HEK293 (cell line): ENCODE results near the gene NUDT6.

Source experiments
- CTCF ChIA-PET: fragments of 350-600 bp; formaldehyde crosslinking; extraction: SDS; loops from one replicate; lab custom pipeline; 2021; ENCODE audit warnings: antibody characterized with exemption; lab: Yijun Ruan, JAX
- POLR2A ChIA-PET: fragments of 300-600 bp; formaldehyde crosslinking; extraction: SDS; loops from one replicate; lab custom pipeline; 2020; ENCODE audit warnings: antibody characterized with exemption, inconsistent platforms; lab: Yijun Ruan, JAX
- H3K27ac ChIP-seq: fragments of 200-500 bp; sonication (Bioruptor generic); 2 replicates; pipeline ENCODE4 v1.5.1; 2014; ENCODE audit warnings: low read depth, low read length, control low read depth, inconsistent platforms; ENCODE audit errors: extremely low read depth
- H3K36me3 ChIP-seq, 2 experiments: fragments of 200-500 bp in 1 of 2; sonication (Bioruptor generic) in 1 of 2; 1 replicate in 1 of 2; 2 replicates in 1 of 2; pipeline ENCODE4 v1.5.1; 2014 to 2017; ENCODE audit warnings: inconsistent platforms in 2 of 2, low read length in 2 of 2; ENCODE audit not compliant: control insufficient read depth in 2 of 2, insufficient read depth in 1 of 2
- H3K4me1 ChIP-seq: fragments of 200-500 bp; sonication (Bioruptor generic); 2 replicates; pipeline ENCODE4 v1.5.1; 2014; ENCODE audit warnings: mild to moderate bottlenecking, low read length, inconsistent platforms; ENCODE audit not compliant: control insufficient read depth, insufficient read depth
- H3K4me3 ChIP-seq: 2 replicates; pipeline ENCODE4 v1.5.1; 2011; ENCODE audit warnings: low read depth, mild to moderate bottlenecking, control low read depth, low read length, moderate library complexity
- H3K9me3 ChIP-seq: fragments of 200-500 bp; sonication (Bioruptor generic); 2 replicates; pipeline ENCODE4 v1.5.1; 2014; ENCODE audit warnings: low read depth, low read length, inconsistent platforms; ENCODE audit not compliant: control insufficient read depth, insufficient read depth
- BCL6B ChIP-seq: fragments of 450-650 bp; formaldehyde crosslinking; IDR thresholded peaks from 2 replicates; pipeline ENCODE4 v1.5.1; 2017; ENCODE audit warnings: missing biosample characterization, missing genetic modification characterization
- KLF9 ChIP-seq: fragments of 450-650 bp; formaldehyde crosslinking; IDR thresholded peaks from 2 replicates; pipeline ENCODE4 v1.5.1; 2016; ENCODE audit warnings: missing biosample characterization, missing genetic modification characterization, low read depth
- OVOL3 ChIP-seq: fragments of 450-650 bp; formaldehyde crosslinking; IDR thresholded peaks from 2 replicates; pipeline ENCODE4 v1.5.1; 2016; ENCODE audit warnings: missing biosample characterization, missing genetic modification characterization
- PRDM6 ChIP-seq: fragments of 450-650 bp; formaldehyde crosslinking; IDR thresholded peaks from 2 replicates; pipeline ENCODE4 v1.5.1; 2017; ENCODE audit warnings: missing biosample characterization, missing genetic modification characterization
- SCRT1 ChIP-seq: fragments of 450-650 bp; formaldehyde crosslinking; IDR thresholded peaks from 2 replicates; pipeline ENCODE4 v1.5.1; 2016; ENCODE audit warnings: missing biosample characterization, missing genetic modification characterization, borderline replicate concordance
- SETDB1 ChIP-seq: IDR thresholded peaks from one replicate; pipeline ENCODE4 v1.6.1; 2017; ENCODE audit warnings: mild to moderate bottlenecking, low read length, moderate library complexity, mixed read lengths; ENCODE audit not compliant: insufficient read length
- ZBTB48 ChIP-seq: fragments of 450-650 bp; formaldehyde crosslinking; IDR thresholded peaks from 2 replicates; pipeline ENCODE4 v1.5.1; 2016; ENCODE audit warnings: missing biosample characterization, missing genetic modification characterization
- ZBTB8A ChIP-seq: fragments of 450-650 bp; formaldehyde crosslinking; IDR thresholded peaks from 2 replicates; pipeline ENCODE4 v1.5.1; 2016; ENCODE audit warnings: missing biosample characterization, missing genetic modification characterization
- ZIC2 ChIP-seq: fragments of 450-650 bp; formaldehyde crosslinking; IDR thresholded peaks from 2 replicates; pipeline ENCODE4 v1.5.1; 2016; ENCODE audit warnings: missing biosample characterization, missing genetic modification characterization
- ZNF148 ChIP-seq: fragments of 450-650 bp; formaldehyde crosslinking; IDR thresholded peaks from 2 replicates; pipeline ENCODE4 v1.5.0; 2017; ENCODE audit warnings: missing biosample characterization, missing genetic modification characterization, borderline replicate concordance
- ZNF24 ChIP-seq: fragments of 450-650 bp; formaldehyde crosslinking; IDR thresholded peaks from 2 replicates; pipeline ENCODE4 v1.5.1; 2016; ENCODE audit warnings: missing biosample characterization, missing genetic modification characterization
- ZNF354C ChIP-seq: fragments of 450-650 bp; formaldehyde crosslinking; IDR thresholded peaks from 2 replicates; pipeline ENCODE4 v1.5.1; 2016; ENCODE audit warnings: missing biosample characterization, missing genetic modification characterization, low read depth, borderline replicate concordance
- ZNF518A ChIP-seq: fragments of 450-650 bp; formaldehyde crosslinking; conservative IDR thresholded peaks from 2 replicates; pipeline ENCODE4 v1.5.1; 2016; ENCODE audit warnings: low read depth, missing biosample characterization, missing genetic modification characterization
- ZNF645 ChIP-seq: fragments of 450-650 bp; formaldehyde crosslinking; IDR thresholded peaks from 2 replicates; pipeline ENCODE4; 2016; ENCODE audit warnings: missing biosample characterization, missing genetic modification characterization
- ZNF660 ChIP-seq: fragments of 450-650 bp; IDR thresholded peaks from 2 replicates; pipeline ENCODE4 v1.5.1; 2018; ENCODE audit warnings: missing biosample characterization, mild to moderate bottlenecking, missing genetic modification characterization
- ZNF670 ChIP-seq: fragments of 450-650 bp; formaldehyde crosslinking; IDR thresholded peaks from 2 replicates; pipeline ENCODE4 v1.5.1; 2016; ENCODE audit warnings: missing biosample characterization, missing genetic modification characterization, low read depth
- ZNF704 ChIP-seq: fragments of 450-650 bp; formaldehyde crosslinking; IDR thresholded peaks from 2 replicates; pipeline ENCODE4 v1.5.1; 2016; ENCODE audit warnings: missing biosample characterization, missing genetic modification characterization
- ZSCAN18 ChIP-seq: fragments of 450-650 bp; formaldehyde crosslinking; IDR thresholded peaks from 2 replicates; pipeline ENCODE4 v1.5.1; 2016; ENCODE audit warnings: missing biosample characterization, missing genetic modification characterization
- ZSCAN30 ChIP-seq: fragments of 450-650 bp; IDR thresholded peaks from 2 replicates; pipeline ENCODE4 v1.5.1; 2018; ENCODE audit warnings: missing biosample characterization, mild to moderate bottlenecking, missing genetic modification characterization, moderate library complexity

The NUDT6 gene

GRCh38 chr4:122928930-122929329 is 6.5 kb upstream of the NUDT6 start (continued):
- TF ChIP-seq ZSCAN18 (tag by site-specific recombination) (no peak), ZNF148 (tag by site-specific recombination) (no peak), ZBTB8A (tag by site-specific recombination) (no peak), ZSCAN30 (tag by site-specific recombination) (no peak), ZNF645 (tag by site-specific recombination) (no peak), OVOL3 (no peak)

GRCh38 chr4:122922877-122923511 is 597 bp upstream of the NUDT6 start:
- H3K27ac ChIP-seq, result peak overlapping the region; percentile 40; the same call in 1 of the 2 replicates
- H3K4me3 ChIP-seq, result peak overlapping the region; percentile 77
- no peaks in the 10 kb centered on the region for H3K4me1 ChIP-seq
- no peaks in the 10 kb centered on the region for H3K9me3 ChIP-seq
- ChIA-PET POLR2A (interaction anchor here (1.0 to 1.8 kb wide), 2 partner anchors 9 to 191 kb away, joined by 3 to 6 read pairs; partner anchors contain the start of gene BBS12), CTCF (interaction anchor here (1.2 to 1.8 kb wide), 3 partner anchors 90 to 206 kb away, joined by 3 to 8 read pairs (median 5); no protein-coding TSS in a partner anchor)
- H3K36me3 ChIP-seq, result no peaks in the 10 kb centered on the region
- TF ChIP-seq ZNF704 (tag by site-specific recombination), result no peak
- 0 out of 2 replicates have a peak, but pooled peaks have one; percentile 16 for TF ChIP-seq ZNF24 (tag by site-specific recombination)
- 0 out of 2 replicates have a peak, but pooled peaks have one; percentile 16 for TF ChIP-seq BCL6B (tag by site-specific recombination)
- no peak for TF ChIP-seq ZBTB48 (tag by site-specific recombination)
- no peak for TF ChIP-seq ZNF354C
- peak; percentile 69 for TF ChIP-seq KLF9 (tag by site-specific recombination)
- TF ChIP-seq ZNF518A (tag by site-specific recombination), result peak; percentile 77
- peak; percentile 14; the same call in 1 of the 2 replicates for TF ChIP-seq ZIC2 (tag by site-specific recombination)
- peak; percentile 20; the same call in 1 of the 2 replicates for TF ChIP-seq ZSCAN30 (tag by site-specific recombination)
- TF ChIP-seq PRDM6 (tag by site-specific recombination), result no peak
- no peak for TF ChIP-seq ZNF670 (tag by site-specific recombination)
- no peak for TF ChIP-seq SCRT1 (tag by site-specific recombination)
- peak; percentile 55 for TF ChIP-seq ZNF660 (tag by site-specific recombination)
- TF ChIP-seq SETDB1, result no peak
